ENCODE measurements around the gene PCDH9.
"Not testable (repeated sequence)": the region's sequence is repeated elsewhere in the genome, so short reads cannot be mapped to it uniquely, and the experiment has no call there.

PCDH9 gene

GRCh38 chr13:66322193-66322740 is 907.9 kb downstream of the PCDH9 start:
- Histone ChIP-seq H3K27ac (no peak overlapping the region), H3K4me3 (no peak overlapping the region)

- Histone ChIP-seq H3K27ac (no peak overlapping the region), H3K4me3 (no peak overlapping the region)
Measured at GRCh38 chr13:66314911-66315310, 915.2 kb downstream of the PCDH9 start.

- H3K4me3 ChIP-seq: no peak overlapping the region
- no peak overlapping the region for H3K27ac ChIP-seq
Measured at GRCh38 chr13:66313413-66313812, 916.7 kb downstream of the PCDH9 start.

GRCh38 chr13:66312312-66313087 is 917.6 kb downstream of the PCDH9 start:
- H3K4me3 ChIP-seq: no peak overlapping the region
- no peak overlapping the region for H3K27ac ChIP-seq

- Histone ChIP-seq H3K4me3 (no peak overlapping the region), H3K27ac (no peak overlapping the region)
Measured at GRCh38 chr13:66305961-66306617, 924.0 kb downstream of the PCDH9 start.

- Histone ChIP-seq H3K27ac (no peak overlapping the region), H3K4me3 (no peak overlapping the region)
Measured at GRCh38 chr13:66301482-66301881, 928.7 kb downstream of the PCDH9 start.

- no peak overlapping the region for H3K4me3 ChIP-seq
Measured at GRCh38 chr13:66301006-66301405, 929.1 kb downstream of the PCDH9 start.

GRCh38 chr13:66296875-66297274 is 933.3 kb downstream of the PCDH9 start:
- Histone ChIP-seq H3K4me3 (no peak overlapping the region), H3K27ac (no peak overlapping the region)

More at GRCh38 chr13:66301006-66301405, 929.1 kb downstream of the PCDH9 start:
- H3K27ac ChIP-seq: no peak overlapping the region

GRCh38 chr13:66296328-66296727 is 933.8 kb downstream of the PCDH9 start:
- H3K4me3 ChIP-seq: no peak overlapping the region
- no peak overlapping the region for H3K27ac ChIP-seq

GRCh38 chr13:66286806-66287205 is 943.3 kb downstream of the PCDH9 start:
- H3K27ac ChIP-seq, H3K4me3 ChIP-seq: not testable (repeated sequence)

GRCh38 chr13:66275416-66275815 is 954.7 kb downstream of the PCDH9 start:
- no peak overlapping the region for H3K4me3 ChIP-seq
- no peak overlapping the region for H3K27ac ChIP-seq

GRCh38 chr13:66273011-66273410 is 957.1 kb downstream of the PCDH9 start:
- Histone ChIP-seq H3K27ac (no peak overlapping the region), H3K4me3 (no peak overlapping the region)

GRCh38 chr13:66266761-66267160 is 963.4 kb downstream of the PCDH9 start:
- H3K4me3 ChIP-seq: no peak overlapping the region
- no peak overlapping the region for H3K27ac ChIP-seq

- H3K27ac ChIP-seq: no peak overlapping the region
Measured at GRCh38 chr13:66266348-66266747, 963.8 kb downstream of the PCDH9 start.

GRCh38 chr13:66265371-66265770 is 964.8 kb downstream of the PCDH9 start:
- no peak overlapping the region for H3K4me3 ChIP-seq
- H3K27ac ChIP-seq: no peak overlapping the region

More at GRCh38 chr13:66266348-66266747, 963.8 kb downstream of the PCDH9 start:
- H3K4me3 ChIP-seq: no peak overlapping the region

GRCh38 chr13:66264971-66265370 is 965.2 kb downstream of the PCDH9 start:
- no peak overlapping the region for H3K27ac ChIP-seq
- H3K4me3 ChIP-seq: no peak overlapping the region

- Histone ChIP-seq H3K27ac (no peak overlapping the region), H3K4me3 (no peak overlapping the region)
Measured at GRCh38 chr13:66262330-66262729, 967.8 kb downstream of the PCDH9 start.

GRCh38 chr13:66259426-66259825 is 970.7 kb downstream of the PCDH9 start:
- not testable (repeated sequence) for H3K4me3 ChIP-seq, H3K27ac ChIP-seq

Data from skin epidermis (tissue), 12 donors.